ENCODE measurements around the gene CD82.

DNA sequence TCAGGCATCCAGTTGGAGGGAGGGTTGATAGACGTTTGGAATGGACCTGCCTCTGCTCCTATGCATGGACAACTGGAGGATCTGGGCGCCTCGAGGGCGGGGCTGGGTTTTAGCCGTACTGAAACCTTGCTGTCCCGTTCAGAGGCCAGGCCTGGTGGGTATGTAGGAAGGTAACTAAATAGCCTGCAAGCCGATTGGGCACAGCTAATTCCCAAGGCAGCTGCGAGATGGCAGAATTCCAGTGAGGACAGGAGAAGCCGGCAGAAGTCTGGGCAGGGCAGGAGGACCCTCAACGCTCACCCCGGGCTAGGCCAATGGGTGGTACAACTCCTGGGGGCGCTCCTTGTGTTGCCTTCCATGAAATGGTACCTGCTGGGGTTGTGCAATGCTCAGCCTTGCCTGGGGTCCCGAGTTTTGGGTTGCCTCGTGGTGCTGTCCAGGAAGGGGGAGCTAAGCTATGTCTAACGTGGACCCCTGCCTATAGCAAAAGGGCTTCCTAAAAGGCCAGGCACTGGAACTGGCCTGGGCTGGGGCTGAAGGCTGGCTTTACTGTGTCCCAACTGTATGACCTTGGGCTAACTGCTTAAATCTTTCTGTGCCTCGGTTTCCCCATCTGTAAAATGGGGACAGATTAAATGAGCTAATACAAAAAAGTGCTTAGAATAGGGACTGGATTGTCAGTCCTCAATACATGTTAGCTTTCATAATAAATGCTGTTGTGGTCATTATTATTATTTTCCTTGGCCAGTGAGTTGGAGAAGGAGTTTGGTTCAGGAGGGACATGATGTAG lies 30.1 kb upstream of the CD82 start:
- TF ChIP-seq, protein P1, sequence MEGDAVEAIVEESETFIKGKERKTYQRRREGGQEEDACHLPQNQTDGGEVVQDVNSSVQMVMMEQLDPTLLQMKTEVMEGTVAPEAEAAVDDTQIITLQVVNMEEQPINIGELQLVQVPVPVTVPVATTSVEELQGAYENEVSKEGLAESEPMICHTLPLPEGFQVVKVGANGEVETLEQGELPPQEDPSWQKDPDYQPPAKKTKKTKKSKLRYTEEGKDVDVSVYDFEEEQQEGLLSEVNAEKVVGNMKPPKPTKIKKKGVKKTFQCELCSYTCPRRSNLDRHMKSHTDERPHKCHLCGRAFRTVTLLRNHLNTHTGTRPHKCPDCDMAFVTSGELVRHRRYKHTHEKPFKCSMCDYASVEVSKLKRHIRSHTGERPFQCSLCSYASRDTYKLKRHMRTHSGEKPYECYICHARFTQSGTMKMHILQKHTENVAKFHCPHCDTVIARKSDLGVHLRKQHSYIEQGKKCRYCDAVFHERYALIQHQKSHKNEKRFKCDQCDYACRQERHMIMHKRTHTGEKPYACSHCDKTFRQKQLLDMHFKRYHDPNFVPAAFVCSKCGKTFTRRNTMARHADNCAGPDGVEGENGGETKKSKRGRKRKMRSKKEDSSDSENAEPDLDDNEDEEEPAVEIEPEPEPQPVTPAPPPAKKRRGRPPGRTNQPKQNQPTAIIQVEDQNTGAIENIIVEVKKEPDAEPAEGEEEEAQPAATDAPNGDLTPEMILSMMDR (IDR thresholded peaks at IDR 0.05; ENCODE audit: low read depth, low read length, poor library complexity, severe bottlenecking) = no peak
- no peak for TF ChIP-seq EZH2phosphoT487 (IDR thresholded peaks at IDR 0.05; ENCODE audit: borderline replicate concordance, low read length)

Data from DOHH2 (cell line).